ENCODE measurements around the gene CDK18.

CDK18 gene

GRCh38 chr1:205518661-205519540 lies 14.4 kb downstream of the CDK18 start:
- H3K27ac ChIP-seq (ENCODE audit: low read length): no peak overlapping the region

GRCh38 chr1:205519541-205520131 lies 15.2 kb downstream of the CDK18 start:
- H3K9ac ChIP-seq (ENCODE audit: low read length): no peak overlapping the region
- no peak overlapping the region for H3K27ac ChIP-seq (ENCODE audit: low read length)
- H3K4me1 ChIP-seq (ENCODE audit: control insufficient read depth, low read depth, low read length): peaks cover 30% of the 10 kb centered on the region
- no peaks in the 10 kb centered on the region for H3K9me3 ChIP-seq (ENCODE audit: control insufficient read depth, low read depth, low read length)
- H3K4me3 ChIP-seq (ENCODE audit: low read length): no peak overlapping the region
- no peaks in the 10 kb centered on the region for H3K27me3 ChIP-seq (ENCODE audit: control insufficient read depth, insufficient read depth, low read length)
- no peaks in the 10 kb centered on the region for H3K36me3 ChIP-seq (ENCODE audit: control insufficient read depth, low read depth, low read length)

More at GRCh38 chr1:205518661-205519540, 14.4 kb downstream of the CDK18 start:
- Histone ChIP-seq H3K4me1 (ENCODE audit: control insufficient read depth, low read depth, low read length) (peaks cover 30% of the 10 kb centered on the region), H3K9ac (ENCODE audit: low read length) (no peak overlapping the region), H3K27me3 (ENCODE audit: control insufficient read depth, insufficient read depth, low read length) (no peaks in the 10 kb centered on the region), H3K4me3 (ENCODE audit: low read length) (no peak overlapping the region), H3K36me3 (ENCODE audit: control insufficient read depth, low read depth, low read length) (no peaks in the 10 kb centered on the region), H3K9me3 (ENCODE audit: control insufficient read depth, low read depth, low read length) (no peaks in the 10 kb centered on the region)

DNA sequence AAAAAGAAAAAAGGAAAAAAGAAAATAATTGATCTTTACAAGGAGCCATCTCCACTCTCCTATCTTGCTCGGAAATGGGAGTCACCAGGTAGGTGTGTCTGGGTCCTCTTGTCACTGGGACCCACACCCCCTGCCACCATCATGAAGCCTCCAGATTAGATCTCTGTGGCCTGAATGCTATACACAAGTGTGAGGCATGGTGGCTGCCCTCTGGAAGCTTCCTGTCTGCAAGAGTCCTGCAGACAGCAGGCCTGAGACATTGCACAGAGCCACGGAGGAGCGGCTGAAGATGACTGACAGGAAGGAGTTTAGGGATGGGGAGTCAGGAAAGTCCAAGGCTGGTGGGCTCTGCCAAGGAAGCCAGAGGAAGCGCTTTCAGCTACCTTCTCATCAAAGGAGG lies 16.2 kb downstream of the CDK18 start:
- peaks cover 26% of the 10 kb centered on the region for H3K4me1 ChIP-seq (ENCODE audit: control insufficient read depth, low read depth, low read length)
- no peak overlapping the region for H3K9ac ChIP-seq (ENCODE audit: low read length)
- no peaks in the 10 kb centered on the region for H3K9me3 ChIP-seq (ENCODE audit: control insufficient read depth, low read depth, low read length)

DNA sequence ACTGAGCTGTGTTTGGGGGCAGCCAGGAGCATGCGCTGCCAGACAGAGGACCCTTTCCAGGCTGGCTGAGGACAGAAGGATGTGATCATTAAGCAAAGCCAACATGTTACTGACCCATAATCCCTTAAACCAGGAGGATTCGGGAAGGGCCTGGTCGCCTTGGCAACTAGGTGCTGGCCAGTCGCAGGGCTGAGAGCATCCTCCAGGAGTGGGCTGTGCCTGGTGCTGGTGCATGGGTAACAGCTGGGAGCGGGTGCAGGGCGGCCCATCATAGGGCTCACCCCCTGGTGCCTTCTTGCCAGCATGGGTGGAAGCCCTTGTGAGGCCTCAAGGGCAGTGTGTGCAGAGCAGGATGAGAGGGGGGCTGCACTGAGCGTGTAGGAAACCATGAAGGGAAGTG lies 17.2 kb downstream of the CDK18 start:
- H3K27me3 ChIP-seq (ENCODE audit: control insufficient read depth, insufficient read depth, low read length): no peaks in the 10 kb centered on the region
- H3K27ac ChIP-seq (ENCODE audit: low read length): no peak overlapping the region
- H3K9me3 ChIP-seq (ENCODE audit: control insufficient read depth, low read depth, low read length): no peaks in the 10 kb centered on the region
- H3K9ac ChIP-seq (ENCODE audit: low read length): no peak overlapping the region
- H3K4me3 ChIP-seq (ENCODE audit: low read length): no peak overlapping the region
- peaks cover under 1% of the 10 kb centered on the region for H3K36me3 ChIP-seq (ENCODE audit: control insufficient read depth, low read depth, low read length)
- peaks cover 23% of the 10 kb centered on the region for H3K4me1 ChIP-seq (ENCODE audit: control insufficient read depth, low read depth, low read length)

More for the DNA sequence above, 16.2 kb downstream of the CDK18 start:
- H3K27me3 ChIP-seq (ENCODE audit: control insufficient read depth, insufficient read depth, low read length): no peaks in the 10 kb centered on the region
- H3K36me3 ChIP-seq (ENCODE audit: control insufficient read depth, low read depth, low read length): no peaks in the 10 kb centered on the region
- no peak overlapping the region for H3K27ac ChIP-seq (ENCODE audit: low read length)
- H3K4me3 ChIP-seq (ENCODE audit: low read length): no peak overlapping the region

- H3K9ac ChIP-seq (ENCODE audit: low read length): no peak overlapping the region
- no peaks in the 10 kb centered on the region for H3K27me3 ChIP-seq (ENCODE audit: control insufficient read depth, insufficient read depth, low read length)
- H3K36me3 ChIP-seq (ENCODE audit: control insufficient read depth, low read depth, low read length): peaks cover 2% of the 10 kb centered on the region
- H3K9me3 ChIP-seq (ENCODE audit: control insufficient read depth, low read depth, low read length): no peaks in the 10 kb centered on the region
- H3K4me3 ChIP-seq (ENCODE audit: low read length): no peak overlapping the region
- H3K27ac ChIP-seq (ENCODE audit: low read length): no peak overlapping the region
- H3K4me1 ChIP-seq (ENCODE audit: control insufficient read depth, low read depth, low read length): peaks cover 23% of the 10 kb centered on the region
Observed at GRCh38 chr1:205522692-205523091, 18.2 kb downstream of the CDK18 start.

GRCh38 chr1:205523261-205523890 lies 18.9 kb downstream of the CDK18 start:
- Histone ChIP-seq H3K27ac (ENCODE audit: low read length) (no peak overlapping the region), H3K36me3 (ENCODE audit: control insufficient read depth, low read depth, low read length) (peaks cover 2% of the 10 kb centered on the region), H3K4me1 (ENCODE audit: control insufficient read depth, low read depth, low read length) (peaks cover 21% of the 10 kb centered on the region), H3K9ac (ENCODE audit: low read length) (no peak overlapping the region), H3K4me3 (ENCODE audit: low read length) (no peak overlapping the region), H3K9me3 (ENCODE audit: control insufficient read depth, low read depth, low read length) (no peaks in the 10 kb centered on the region), H3K27me3 (ENCODE audit: control insufficient read depth, insufficient read depth, low read length) (no peaks in the 10 kb centered on the region)

DNA sequence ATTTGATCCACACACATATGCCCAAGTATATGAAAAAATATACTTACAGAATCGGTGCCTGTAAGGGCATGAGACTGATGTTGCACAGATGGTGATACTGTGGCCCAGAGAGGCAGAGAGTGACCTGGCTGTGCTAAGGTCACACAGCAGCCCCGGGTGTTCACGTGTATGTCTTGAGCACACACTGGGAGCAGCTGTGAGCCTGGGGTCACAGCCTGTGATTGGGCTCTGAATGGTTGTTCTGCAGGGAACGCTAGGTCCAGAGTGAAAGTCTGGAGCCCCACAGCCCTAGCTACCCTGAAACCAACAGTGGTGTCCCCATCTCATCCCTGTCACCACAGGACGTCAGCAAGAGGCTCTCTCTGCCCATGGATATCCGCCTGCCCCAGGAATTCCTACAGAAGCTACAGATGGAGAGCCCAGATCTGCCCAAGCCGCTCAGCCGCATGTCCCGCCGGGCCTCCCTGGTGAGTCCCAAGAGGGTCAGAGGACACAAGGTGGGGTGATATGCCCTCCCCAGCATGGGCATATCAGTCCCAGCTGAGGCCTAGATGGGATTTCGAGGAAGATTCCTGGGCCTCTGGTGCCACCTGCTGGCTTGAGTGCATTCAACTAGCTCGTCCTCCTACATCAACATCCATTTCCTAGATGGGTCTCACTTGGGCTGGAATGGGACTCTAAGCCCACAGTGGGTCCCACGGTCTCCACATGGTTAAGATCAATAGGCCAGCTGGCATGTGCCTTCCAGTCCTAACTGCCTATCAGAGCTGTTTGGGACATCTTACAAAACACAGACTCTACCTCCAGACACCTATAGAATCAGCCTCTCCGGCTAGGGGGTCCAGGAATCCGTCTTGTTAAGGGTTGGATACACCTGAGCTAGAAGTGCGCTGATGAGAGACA lies 19.7 kb downstream of the CDK18 start:
- Histone ChIP-seq H3K27ac (ENCODE audit: low read length) (no peak overlapping the region), H3K9me3 (ENCODE audit: control insufficient read depth, low read depth, low read length) (no peaks in the 10 kb centered on the region), H3K4me3 (ENCODE audit: low read length) (no peak overlapping the region), H3K9ac (ENCODE audit: low read length) (no peak overlapping the region), H3K4me1 (ENCODE audit: control insufficient read depth, low read depth, low read length) (peaks cover 14% of the 10 kb centered on the region), H3K27me3 (ENCODE audit: control insufficient read depth, insufficient read depth, low read length) (no peaks in the 10 kb centered on the region), H3K36me3 (ENCODE audit: control insufficient read depth, low read depth, low read length) (peaks cover 2% of the 10 kb centered on the region)

DNA sequence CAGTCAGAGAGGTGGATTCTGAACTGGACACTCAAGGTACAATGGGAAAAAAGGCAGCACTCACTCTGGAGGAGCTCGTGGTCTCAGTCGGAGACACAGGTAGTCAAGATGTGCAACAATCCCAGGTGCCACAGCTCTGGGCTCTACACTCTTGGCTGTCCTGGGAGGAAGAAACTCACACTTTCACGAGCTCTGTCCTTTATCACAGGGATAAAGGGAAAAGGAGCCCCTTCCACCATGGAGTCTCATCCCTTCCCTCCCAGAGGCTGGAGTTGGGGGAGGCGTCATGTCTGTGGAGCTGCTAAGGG lies 20.3 kb downstream of the CDK18 start:
- no peak overlapping the region for H3K4me3 ChIP-seq (ENCODE audit: low read length)
- peaks cover 8% of the 10 kb centered on the region for H3K4me1 ChIP-seq (ENCODE audit: control insufficient read depth, low read depth, low read length)
- H3K27ac ChIP-seq (ENCODE audit: low read length): no peak overlapping the region
- no peak overlapping the region for H3K9ac ChIP-seq (ENCODE audit: low read length)
- peaks cover 2% of the 10 kb centered on the region for H3K36me3 ChIP-seq (ENCODE audit: control insufficient read depth, low read depth, low read length)
- H3K27me3 ChIP-seq (ENCODE audit: control insufficient read depth, insufficient read depth, low read length): no peaks in the 10 kb centered on the region
- no peaks in the 10 kb centered on the region for H3K9me3 ChIP-seq (ENCODE audit: control insufficient read depth, low read depth, low read length)

DNA sequence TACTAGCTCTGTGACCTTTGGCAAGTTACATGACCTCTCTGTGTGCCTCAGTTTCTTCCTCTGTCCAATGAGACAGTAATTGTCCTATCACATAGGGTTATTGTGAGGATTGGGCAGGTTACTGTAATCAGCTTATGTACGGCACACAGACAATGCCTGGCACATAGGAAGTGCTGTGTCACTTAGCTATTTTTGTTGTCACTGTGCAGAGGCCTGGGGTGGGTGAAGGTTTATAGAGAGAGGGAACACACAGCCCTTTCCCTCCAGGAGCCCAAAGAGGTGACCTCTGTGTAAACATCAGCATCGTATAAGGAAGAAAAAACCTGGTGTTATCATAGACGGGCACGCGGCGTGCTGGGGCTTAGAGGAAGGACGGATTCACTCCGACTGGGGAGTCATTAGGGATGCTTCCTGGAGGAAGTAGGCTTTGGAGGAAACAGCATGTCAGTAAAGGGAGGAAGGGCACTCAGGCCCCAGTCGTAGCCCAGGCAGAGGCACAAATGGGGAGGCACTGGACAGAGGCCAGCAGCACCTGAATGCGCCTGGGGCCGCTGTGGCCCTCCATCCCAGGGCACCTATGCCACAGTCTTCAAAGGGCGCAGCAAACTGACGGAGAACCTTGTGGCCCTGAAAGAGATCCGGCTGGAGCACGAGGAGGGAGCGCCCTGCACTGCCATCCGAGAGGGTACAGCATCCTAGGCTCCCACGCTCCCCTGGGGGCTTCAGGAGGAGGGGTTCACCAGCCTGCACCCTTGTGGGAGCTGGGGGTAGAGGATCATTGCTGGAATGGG lies 21.2 kb downstream of the CDK18 start:
- H3K36me3 ChIP-seq (ENCODE audit: control insufficient read depth, low read depth, low read length): peaks cover 3% of the 10 kb centered on the region
- no peaks in the 10 kb centered on the region for H3K9me3 ChIP-seq (ENCODE audit: control insufficient read depth, low read depth, low read length)
- H3K27ac ChIP-seq (ENCODE audit: low read length): no peak overlapping the region
- H3K4me3 ChIP-seq (ENCODE audit: low read length): no peak overlapping the region
- no peak overlapping the region for H3K9ac ChIP-seq (ENCODE audit: low read length)
- no peaks in the 10 kb centered on the region for H3K27me3 ChIP-seq (ENCODE audit: control insufficient read depth, insufficient read depth, low read length)
- peaks cover 5% of the 10 kb centered on the region for H3K4me1 ChIP-seq (ENCODE audit: control insufficient read depth, low read depth, low read length)

DNA sequence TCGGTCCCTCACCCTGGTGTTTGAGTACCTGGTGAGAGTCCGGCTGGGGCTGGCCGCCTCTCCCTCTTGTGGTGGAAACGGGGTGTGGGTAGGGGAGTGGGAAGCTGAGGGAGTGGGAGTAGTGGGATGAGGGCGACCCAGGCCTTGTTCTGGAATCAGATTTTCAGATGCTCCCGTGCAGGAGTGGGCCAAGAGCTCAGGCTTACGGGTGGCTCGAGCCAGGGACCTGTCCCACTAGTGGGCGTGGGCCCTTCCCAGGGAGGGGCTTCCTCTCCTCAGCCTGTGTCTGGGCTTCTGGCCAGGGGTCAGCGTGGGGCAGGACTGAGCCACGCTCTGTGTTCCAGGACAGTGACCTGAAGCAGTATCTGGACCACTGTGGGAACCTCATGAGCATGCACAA lies 22.0 kb downstream of the CDK18 start:
- Histone ChIP-seq H3K27me3 (ENCODE audit: control insufficient read depth, insufficient read depth, low read length) (no peaks in the 10 kb centered on the region), H3K36me3 (ENCODE audit: control insufficient read depth, low read depth, low read length) (peaks cover 9% of the 10 kb centered on the region), H3K9me3 (ENCODE audit: control insufficient read depth, low read depth, low read length) (no peaks in the 10 kb centered on the region), H3K4me3 (ENCODE audit: low read length) (no peak overlapping the region), H3K4me1 (ENCODE audit: control insufficient read depth, low read depth, low read length) (peaks cover 5% of the 10 kb centered on the region), H3K27ac (ENCODE audit: low read length) (no peak overlapping the region), H3K9ac (ENCODE audit: low read length) (no peak overlapping the region)
